Stimulated activated CD4-positive, alpha-beta T cell treated with anti-CD3 and anti-CD28 coated beads, Interleukin-12 subunit alpha, Interleukin-12 subunit beta, amount 100 ng/mL, for 4 hours (primary cell): ENCODE measurements around the gene XKR3.
"Not testable (repeated sequence)": the region's sequence is repeated elsewhere in the genome, so short reads cannot be mapped to it uniquely, and the experiment has no call there.

ENCODE experiments used
- DNase-seq: peaks from one replicate; pipeline ENCODE4 v3.0.0-alpha.2; 2020

The XKR3 gene

DNA sequence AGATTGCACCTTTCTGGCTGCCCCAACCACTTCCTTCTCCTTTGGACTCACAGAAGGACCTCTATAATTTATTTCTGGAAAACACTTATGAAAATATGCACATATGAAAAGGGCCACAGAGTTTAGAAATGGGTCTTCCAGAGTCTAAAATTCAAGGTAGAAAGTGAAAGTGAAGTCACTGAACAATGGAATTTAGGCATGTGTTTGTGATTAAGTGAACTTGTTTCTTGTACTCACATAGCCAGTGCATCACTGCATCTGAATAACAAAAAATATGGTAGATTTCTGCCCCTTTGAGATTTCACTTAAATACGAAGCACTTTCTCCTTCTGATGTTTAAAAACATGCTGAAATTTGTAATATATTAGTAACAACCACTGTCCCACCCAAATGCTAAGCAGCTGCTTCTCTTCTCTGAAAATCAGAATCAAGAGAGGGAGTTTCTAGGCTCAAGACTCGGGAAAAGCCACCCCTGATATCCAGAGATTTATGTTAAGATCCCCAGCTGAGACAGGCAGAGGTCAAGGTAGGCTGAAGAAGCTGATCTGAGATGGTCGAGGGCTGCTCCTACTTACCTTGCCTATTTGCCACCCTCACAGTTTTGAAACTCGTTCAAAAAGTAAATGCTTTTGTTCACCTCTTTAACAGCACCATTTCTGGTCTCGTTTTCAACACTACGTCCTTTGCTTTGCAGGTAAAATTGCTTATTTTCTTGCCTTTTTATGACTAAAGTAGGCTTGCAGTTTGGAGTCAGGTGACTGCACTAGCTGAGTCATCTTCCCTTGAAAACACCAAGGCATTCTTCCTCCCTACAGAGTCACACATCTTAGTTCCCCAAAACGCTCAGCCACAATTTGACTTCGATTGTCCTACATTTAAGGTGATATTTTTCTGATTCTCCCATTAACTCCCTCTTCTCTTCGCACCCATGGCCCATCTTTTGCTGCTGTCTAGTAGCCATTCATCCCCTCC, at the start of gene XKR3:
Gene XKR3 (minus strand): TSS at position 696 of the 972 bp plus-strand sequence. CDS start 17,338 bp downstream, outside the sequence.
- DNase-seq: no peak

DNA sequence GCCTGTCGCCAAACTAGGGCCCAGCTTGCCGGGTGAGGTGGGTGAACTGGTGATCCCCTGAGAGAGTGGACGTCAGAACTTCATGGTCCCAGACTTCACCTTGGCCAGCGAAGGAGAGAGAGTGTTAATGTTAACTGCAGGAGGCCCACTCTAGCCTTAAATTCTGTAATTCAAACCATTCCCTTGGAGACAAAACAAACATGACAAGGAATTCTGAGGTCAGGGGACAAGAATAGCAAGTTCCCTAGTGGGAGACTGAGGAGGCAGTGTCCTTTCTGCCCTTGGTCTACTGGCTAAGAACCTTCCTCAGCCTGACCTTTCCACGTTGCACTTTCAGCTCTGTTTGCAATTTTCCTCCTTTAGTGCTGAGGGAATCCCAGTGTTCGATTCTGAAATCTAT, 44.4 kb upstream of the XKR3 start:
- DNase-seq: not testable (repeated sequence)

DNA sequence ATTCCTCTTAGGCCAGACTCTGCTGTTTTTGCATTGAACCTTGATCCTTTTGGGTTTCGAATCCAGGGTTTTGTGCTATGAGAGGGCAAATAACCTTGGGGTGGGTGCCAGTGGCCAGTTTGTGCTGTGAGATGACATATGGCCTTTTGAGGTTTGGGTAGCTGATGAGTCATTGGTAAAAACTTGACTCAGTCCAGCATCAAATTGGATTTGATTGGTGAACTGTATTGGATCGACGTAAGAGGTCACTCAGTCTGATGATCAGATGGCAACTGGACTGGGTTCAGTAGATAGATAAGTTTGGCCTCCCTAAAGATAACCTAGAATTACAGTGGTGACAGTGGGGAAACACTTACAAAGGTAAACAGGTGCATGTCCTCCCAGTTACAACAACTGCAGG, 41.0 kb upstream of the XKR3 start:
- no peak for DNase-seq

DNA sequence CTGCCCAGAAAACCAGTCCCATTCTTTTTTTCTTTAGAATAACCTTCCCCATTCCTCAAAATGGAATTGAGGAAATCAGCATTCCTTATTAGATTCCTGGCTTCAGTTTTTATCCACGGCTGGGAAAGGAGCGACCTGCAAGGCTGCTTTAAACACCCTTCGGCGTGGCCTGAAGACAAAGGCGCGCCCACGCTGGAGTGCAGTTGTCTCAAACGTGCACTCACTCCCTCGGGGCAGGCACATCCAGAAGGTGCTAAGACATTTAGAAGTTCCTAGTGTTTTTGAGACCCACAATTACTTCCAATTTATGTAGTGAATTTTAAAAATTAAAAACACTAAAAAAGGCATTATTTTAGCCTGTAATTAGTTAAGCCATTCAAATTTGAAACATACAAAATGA, 31.6 kb upstream of the XKR3 start:
- DNase-seq: not testable (repeated sequence)

DNA sequence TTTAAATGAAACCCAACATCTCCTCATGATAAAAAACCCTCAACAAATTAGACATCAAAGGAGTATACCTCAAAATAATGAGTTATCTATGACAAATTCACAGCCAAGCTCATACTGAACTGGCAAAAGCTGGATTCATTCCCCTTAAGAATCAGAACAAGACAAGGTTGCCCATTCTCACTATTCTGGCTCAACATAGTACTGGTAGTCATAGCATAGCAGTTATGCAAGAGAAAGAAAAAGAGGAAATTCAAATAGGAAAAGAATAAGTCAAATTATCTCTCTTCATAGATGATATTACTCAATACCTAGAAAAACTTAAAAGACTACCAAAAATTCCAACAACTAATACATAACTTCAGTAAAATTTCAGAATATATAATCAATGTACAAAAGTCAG, 29.4 kb upstream of the XKR3 start:
- no peak for DNase-seq

DNA sequence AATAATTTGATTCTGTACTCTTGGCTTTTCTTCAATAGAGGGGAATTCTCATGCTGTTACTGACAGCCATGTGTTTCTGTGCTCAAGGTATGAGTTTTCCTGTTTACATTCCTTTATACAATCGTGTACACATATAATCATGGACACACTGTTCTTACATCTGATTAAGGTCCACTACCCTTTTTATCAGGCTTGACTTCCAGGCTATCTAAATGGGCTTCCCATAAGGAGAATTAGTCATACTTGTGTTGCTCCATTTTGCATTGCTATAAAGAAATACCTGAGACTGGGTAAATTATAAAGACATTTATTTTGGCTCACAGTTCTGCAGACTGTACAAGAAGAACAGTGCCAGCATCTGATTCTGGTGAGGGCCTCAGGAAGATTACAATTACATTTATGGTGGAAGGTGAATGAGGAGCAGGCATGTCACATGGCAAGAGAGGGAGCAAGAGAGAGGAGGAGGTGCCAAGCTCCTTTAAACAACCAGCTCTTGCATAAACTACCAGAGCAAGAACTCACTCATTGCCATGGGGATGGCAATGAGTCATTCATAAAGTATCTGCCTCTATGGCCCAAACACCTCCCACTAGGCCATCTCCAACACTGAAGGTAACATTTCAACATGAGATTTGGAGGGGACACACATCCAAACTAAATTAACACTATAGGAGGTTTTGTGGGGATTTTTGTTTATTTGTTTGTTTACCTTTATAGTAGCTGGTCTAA, 26.2 kb upstream of the XKR3 start:
- DNase-seq: not testable (repeated sequence)

DNA sequence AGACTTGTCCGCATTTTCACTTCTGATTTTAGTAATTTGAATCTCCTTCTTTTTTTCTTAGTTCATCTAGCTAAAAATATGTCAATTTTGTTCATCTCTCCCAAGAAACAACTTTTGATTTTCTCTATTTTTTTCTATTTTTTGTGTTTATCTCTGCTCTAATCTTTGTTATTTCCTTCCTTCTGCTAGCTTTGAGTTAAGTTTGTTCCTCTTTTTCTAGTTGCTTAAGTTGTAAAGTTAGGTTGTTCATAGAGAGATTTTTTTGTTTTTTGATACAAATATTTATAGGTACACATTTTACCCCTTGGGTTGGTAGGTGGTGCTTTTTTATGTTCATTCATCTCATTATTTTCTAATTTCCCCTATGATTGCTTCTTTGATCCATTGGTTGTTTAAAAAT, 22.1 kb upstream of the XKR3 start:
- DNase-seq: no peak

DNA sequence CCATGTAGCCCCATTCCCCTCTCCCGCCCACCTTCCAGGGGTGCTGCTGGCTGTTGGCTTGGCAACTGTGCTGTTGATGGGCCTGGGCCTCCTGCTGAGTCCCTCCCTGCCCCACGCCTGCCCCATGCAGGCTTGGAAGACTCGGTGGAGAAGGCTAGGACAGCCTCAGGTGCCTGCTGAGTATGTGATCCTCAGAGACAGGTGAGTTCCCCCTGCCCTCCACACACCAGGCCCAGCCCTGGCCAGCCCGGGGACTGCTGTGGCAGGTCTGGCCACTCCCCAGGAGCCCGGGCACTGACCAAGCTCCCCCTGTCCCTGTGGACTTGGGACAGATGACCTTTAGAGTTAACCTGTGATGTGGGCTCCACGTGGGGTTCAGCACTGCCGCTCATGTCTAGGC, 20.7 kb upstream of the XKR3 start:
- DNase-seq: no peak

DNA sequence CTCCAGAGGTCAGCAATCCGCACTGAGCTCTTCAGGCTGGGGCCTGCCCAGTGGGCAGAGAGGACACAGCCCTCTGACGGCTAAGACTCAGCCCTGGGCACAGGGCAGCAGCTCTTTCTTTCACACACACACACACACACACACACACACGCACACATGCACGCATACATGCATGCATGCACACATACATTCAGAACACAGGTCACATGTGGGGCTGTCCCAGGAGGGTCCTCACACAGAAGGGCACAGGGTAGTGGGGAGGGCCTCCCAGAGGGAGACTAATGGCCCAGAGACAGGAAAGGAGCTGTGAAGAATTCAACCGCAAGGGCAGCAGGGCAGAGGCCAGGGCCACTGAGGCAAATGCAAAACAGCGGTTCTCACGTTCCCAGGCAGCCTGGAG, 20.3 kb upstream of the XKR3 start:
- no peak for DNase-seq

DNA sequence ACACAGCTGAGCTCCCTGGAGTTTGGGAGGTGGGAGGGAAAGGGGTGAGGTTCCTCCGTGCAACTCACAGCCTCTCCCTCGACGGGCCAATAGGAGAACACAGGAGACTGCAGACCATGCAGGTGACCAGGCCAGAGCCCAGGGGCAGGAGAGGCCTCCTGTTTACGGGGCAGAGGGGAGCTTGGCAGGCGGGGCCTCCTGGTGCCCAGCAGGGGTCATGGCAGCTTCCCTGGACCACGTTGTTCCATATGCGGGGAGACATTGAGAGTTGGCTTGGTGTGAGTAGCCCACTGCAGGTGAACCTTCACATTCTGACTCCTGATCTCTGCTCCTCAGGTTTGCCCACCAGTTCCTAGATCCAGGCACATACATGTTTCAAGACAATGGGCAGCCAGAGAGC, 19.3 kb upstream of the XKR3 start:
- no peak for DNase-seq

DNA sequence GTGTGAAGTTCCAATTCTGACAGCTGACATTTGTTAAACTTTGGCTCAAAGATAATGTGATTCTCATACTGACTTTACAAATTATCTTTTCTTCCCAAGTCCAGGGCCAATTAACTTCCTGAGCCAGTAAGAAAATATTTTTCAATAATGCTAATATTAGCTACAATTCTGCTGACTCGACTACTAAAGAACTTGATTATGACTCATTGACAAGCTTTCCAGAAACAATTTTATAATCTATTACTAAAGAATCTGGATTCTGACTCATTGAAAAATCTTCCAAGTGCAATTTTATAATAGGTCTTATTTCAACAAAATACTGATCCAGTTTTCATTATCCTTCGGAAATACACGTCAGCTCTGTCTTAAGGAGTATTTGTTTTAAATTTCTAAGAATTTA, 12.9 kb upstream of the XKR3 start:
- DNase-seq: no peak

DNA sequence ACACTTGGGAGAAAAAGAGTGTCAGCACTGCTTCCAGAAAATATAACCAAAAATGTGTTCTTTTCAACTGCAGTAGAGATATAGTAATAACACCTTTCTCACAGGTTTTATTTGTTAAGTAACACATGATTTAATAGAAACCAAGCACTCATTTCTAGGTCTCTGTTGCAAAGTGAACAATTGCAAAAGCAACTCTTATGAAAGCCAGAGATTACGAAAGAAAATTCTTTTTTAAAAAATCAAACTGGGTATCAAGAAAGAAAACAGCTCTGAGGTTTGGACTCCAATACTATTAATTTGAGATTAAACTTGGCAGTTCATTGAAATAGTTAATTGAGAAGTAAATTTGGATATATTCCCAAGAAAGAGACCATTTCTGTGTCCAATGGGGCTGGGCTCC, 9.8 kb upstream of the XKR3 start:
- no peak for DNase-seq

DNA sequence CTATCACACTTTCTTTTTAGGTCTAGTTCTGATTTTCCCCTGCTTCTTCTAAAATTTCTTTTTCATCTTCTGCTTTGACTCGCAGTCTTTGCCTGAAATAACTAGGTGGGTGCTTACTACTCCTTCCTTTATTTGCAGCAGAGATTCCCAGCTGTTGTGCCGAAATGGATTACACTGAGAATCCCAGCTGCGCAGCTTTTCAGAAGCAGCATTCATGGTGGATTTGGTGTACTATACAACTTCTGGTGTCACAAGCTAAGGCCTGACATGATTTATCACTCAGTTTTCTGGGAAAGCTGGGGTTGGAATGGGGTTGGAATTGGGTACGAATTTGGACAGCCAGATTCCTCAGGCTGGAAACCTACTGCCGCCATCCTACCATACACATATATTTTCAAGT, 6.0 kb upstream of the XKR3 start:
- DNase-seq: no peak

DNA sequence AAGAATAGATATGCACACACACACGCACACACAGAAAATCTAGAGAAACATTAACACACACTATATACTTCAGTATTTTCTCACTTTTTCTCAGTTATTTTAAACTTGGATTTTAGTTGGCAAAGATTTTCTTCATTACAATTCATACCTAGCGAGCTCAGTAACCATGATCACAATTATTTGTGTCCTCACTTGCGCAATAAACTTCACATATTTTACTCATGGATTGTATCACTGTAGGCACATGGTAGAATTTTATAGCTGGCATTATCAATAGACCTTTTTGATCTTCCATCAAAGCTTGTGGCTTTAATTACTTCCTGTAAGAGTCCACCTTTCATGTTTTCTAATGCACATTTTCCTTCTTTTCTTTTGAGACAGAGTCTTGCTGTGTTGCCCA, 4.8 kb upstream of the XKR3 start:
- no peak for DNase-seq

DNA sequence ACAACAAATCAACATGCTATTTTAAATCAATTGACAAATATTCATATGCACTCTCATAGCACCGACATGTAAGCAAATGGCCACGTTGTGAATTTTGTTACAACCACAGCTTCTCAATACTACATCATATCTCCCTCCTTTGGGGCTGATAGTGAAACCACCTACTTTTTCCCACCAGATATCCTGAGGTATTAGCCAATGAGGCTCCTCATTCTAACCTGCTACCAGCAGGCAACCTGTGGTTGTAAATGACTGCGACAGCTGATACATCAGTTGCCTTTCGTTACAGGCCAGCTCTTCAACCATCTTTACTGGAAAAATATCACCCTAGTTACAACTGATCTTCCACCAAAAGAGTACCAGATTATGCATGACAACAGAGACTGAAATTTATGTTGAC, 3.7 kb upstream of the XKR3 start:
- no peak for DNase-seq

DNA sequence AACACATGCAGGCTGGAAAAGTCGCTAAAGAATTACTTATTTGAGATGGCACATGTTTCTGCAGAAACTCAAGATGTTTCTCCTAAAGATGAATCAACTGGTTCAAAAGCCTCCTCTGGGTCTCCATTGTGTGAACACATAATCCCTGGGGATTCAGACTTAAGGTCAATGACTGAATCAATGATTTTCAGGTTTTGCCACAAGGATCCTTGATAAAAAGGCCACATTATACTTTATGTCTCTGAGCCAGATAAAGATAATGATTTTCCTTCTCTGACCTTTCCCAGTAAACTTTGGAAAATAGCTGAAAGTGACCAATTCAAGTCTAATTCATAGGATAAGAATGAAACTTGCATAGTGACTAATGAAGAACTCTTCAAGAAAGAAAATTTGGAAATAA, 2.3 kb upstream of the XKR3 start:
- DNase-seq: no peak

DNA sequence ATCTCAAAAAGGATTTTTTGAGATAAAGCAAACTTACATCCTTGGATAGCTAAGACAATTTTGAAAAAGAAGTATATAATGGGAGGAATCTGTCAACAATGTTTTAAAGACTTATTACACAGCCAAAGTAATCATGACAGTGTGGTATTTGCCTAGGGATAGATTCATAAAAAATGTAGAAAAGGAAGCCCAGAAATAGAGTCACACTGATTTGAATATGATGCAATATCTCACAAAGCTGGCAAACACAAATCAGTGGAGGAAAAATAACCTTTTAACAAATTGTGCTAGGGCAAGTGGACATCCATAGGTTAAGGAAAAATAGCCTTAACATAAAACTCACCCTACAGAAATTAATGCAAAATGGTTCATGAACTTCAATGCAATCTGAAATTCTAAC, 6.0 kb downstream of the XKR3 start:
- DNase-seq: no peak

DNA sequence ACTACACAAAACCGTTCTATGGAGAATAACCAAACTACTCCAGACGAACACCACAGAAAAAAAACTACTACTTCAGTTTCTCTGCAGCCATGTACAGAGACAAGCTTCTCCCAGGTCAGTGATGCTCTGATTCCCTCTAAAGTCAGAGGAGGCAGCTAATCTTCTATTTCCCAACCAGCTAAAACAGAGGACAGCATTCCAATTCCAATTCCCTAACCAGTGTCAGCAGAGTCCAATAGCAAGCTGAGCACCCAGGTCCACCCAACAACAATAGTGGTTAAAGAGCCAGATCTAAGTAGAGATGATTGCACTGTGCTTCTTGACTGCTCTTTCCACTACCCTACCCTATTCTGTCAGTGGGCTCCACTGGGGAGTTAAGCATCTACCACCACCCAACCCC, 6.7 kb downstream of the XKR3 start:
- no peak for DNase-seq

DNA sequence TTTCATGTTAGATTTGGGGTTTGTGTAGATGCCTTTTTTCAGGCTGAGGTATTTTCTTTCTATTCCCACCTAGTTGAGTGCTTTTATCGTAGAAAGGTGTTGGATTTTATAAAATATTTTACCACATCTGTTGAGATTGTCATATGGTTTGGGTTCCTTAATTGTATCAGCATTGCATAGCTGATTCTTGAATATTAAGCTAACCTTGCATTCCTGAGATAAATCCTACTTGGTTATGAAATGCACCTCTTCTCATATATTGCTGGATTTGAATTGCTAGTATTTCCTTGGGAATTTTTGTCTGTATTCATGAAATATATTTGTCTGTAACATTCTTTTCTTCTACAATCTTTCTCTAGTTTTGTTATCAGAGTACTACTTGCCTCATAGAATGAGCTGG, 10.1 kb downstream of the XKR3 start:
- DNase-seq: no peak

DNA sequence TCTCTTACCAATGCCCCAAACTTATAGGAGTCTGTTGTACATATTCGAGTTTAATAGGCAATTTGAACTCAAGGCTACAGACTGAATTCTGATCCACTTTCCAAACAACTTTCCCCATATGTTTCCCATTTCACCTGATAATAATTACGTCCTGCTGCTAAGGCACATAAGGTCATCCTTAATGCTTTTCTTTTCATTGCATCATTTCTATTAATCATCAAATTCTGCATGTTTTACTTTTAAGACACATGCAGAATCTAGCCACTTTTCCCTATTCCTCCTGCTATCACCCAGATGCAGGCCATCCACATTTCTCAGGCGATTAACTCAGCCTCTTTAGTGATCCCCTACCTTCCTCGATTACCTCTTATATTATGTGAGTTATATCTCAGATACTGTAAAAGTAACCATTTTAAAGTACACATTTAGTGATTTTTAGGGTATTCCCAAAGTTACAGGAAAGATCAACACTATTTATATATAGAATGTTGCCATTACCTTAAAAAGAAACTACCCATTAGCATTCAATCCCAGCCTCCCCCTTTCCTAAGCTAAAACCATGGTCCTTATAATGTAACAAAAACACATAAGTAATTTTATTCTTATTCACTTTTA, 14.9 kb downstream of the XKR3 start:
- no peak for DNase-seq

DNA sequence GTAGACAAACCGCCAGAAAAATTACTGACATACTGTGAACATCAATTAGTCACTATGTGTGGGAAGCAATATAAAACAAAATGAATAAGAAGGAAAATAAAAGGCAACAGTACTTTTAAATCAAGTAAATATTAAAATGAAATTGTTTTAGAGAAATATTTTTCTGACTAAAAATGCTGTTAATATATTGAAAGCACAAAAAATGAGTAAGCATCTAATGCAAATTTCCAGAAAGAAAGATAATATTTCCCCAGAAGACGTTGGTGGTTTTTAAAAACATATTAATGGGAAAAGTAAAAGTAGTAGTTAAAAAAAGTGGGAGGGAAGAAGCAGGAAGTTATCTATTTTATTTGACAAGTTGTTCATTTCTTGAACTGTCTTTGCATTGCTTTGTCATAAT, 16.5 kb downstream of the XKR3 start:
- DNase-seq: no peak

DNA sequence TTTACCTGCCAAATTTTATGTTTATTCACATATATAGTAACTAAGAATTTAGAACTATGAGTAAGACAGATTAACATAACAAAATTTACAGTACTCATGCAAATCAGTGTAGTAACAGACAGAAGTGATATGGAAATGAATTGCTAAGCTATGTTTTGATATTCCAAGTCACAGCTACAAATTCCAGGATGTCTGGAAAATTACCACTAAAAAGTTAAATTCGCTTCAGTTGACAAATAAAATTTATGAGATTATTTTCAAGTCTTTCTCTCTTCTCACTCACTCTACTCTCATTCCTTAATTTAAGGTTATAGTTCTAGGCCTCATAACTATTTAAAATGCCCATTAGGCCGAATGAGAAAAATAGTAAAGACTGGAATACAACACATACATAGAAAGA, 18.1 kb downstream of the XKR3 start:
- DNase-seq: no peak

DNA sequence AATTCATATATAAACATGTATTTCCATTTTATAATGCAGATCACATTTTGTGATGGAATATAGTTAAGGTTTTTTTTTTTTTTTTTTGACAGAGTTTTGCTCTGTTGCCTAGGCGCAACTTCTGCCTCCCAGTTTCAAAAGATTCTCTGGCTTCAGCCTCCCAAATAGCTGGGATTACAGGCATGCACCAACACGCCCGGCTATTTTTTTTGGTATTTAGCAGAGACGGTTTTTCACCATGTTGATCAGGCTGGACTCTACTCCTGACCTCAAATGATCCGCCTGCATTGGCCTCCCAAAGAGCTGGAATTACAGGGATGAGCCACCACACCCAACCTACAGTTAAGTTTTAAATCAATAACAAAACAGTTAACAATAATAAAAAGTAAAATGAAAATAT, 18.8 kb downstream of the XKR3 start:
- no peak for DNase-seq

DNA sequence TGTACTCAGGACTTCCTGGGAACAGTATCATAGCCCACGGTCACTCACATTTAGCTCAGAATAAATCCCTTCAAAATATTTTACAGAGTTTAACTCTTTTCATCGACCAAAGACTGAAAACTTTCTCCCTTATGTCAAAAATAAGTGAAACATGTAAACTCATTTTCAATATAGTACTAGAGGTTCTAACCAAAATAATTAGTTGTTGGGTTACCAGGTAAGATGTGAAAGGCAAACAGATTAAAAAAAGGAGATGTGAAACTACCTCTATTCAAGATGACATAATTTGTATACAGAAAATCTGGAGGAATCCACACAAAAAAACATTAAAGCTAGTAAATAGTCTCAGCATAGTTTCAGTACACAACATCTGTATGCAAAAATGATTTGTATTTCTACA, 20.3 kb downstream of the XKR3 start:
- no peak for DNase-seq
